T-helper 9 cell (primary cell): ENCODE measurements around the gene PRRG2.
A peak's percentile ranks its signal among the peaks of the same experiment; 100 is the strongest.

Source experiments
- DNase-seq: peaks from one replicate; pipeline ENCODE4 v3.0.0-alpha.2; 2020

Gene PRRG2

DNA sequence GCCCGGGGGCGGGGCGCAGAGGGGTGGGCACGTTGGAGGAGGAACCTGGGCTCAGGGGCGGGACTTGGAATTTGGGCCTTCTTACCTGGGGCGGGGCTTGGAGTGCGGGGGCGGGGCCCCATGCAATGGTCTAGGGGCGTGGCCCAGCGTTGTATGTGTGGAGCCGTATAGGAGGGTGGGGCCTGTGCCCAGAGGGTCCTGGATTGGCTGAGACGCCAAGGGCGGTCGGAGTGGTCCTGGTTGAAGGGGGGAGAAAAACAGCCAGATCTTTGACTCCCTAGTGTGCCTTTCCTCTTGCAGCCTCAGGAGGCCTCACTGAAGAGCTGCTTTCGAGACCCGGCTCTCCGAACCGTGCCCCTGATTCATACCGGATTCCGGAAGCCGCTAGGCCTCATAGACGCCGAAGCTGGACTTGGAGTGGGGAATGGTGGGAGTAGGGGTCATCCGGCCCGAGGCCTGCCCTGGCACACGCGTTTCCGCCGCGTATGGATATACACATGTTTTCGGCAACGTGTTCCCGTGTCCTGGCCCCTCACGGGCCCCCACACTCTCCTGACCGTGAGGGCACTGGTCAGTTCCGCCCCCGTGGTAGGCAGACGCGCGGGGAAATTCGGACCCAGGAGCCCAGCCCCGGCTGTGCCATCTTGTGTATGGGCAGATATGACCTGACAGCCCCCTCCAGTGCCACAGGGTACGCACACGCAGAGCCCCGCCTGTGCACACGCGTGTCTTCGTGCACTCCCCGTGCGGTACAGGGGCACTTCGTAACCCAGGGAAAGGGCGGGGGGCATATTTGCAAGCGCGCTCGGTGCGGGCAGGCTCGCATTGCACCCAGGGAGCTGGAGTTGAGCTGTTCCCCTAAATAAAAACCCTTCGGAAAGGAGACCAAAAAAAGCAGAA is 9.2 kb downstream of the PRRG2 start:
- peak; percentile 92 for DNase-seq

DNA sequence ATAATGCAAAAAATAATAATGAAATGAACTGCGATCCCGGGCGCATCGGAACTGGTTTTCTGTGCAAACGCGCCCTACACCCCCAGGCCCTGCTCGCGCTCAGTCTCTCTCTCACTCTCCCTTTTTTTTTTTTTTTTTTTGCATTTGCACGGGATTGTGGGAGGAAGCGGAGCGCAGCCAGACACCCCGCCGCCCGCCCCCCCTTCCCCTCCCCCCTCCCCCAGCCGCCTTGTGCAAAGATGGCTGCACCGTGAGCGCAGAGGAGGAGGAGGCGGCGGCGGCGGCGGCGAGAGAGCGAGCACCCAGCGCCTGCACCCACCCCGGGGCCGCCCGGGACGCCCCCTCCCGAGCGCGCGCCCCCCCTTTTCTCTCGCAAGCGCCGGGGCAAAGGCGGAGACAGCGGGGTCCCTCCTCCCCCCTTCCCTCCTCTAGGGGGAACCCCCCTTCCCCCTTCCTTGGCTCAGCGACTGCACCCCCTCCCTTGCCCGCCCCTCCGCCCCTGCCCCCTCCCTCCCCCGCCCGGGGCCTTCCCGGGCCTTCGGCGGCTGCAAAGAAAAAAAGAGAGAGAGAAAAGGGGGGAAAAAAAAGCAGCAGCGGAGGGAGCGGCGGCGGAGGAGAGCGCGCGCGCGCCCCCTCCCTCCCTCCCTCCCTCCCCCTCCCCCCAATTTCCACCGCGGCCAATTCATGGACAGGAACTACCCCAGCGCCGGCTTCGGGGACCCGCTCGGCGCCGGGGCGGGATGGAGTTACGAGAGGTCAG is 10.0 kb downstream of the PRRG2 start, which contains the start of gene PRR12:
Gene PRR12, plus strand, starts transcription at position 212 of the 760 bp plus-strand sequence. Its CDS starts 473 bp downstream, at position 685.
- DNase-seq: peak; percentile 67

DNA sequence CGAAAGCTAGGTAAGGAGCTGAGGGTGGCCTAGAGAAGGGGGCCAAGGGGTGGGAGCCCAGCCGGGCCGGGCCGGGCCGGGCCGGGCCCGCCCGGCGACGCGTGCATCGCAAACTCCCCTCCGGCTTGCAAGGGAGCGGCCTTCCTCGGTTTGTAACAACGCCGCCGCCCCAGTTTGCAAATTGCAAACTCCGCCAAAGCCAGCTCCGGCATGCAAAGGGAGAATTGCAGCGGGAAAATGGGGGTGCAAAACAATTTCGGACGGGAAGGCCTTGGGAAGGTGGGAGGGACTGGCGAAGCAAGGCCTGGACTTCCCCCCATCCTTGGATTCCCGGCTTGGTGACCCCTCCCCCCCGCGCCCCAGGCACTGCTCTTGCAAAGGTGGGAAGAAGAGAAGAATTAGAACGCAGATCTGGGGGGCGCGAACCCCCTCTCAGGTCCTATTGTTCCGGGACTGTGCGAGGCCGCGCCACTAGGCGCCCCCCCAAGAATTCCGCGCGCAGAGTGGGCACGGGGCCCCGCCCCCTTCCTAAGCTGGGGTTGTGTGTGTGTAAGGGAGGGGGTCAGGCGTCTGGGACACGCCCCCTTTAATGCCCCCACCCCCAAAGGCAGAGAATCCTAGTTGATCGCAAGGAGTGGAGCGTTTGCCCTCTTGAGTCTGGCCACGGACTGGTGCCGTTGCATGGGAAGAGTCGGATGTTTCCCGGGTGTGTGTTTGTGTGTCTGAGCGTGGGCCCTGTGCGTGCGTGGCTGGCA is 10.8 kb downstream of the PRRG2 start:
- DNase-seq: peak; percentile 29

DNA sequence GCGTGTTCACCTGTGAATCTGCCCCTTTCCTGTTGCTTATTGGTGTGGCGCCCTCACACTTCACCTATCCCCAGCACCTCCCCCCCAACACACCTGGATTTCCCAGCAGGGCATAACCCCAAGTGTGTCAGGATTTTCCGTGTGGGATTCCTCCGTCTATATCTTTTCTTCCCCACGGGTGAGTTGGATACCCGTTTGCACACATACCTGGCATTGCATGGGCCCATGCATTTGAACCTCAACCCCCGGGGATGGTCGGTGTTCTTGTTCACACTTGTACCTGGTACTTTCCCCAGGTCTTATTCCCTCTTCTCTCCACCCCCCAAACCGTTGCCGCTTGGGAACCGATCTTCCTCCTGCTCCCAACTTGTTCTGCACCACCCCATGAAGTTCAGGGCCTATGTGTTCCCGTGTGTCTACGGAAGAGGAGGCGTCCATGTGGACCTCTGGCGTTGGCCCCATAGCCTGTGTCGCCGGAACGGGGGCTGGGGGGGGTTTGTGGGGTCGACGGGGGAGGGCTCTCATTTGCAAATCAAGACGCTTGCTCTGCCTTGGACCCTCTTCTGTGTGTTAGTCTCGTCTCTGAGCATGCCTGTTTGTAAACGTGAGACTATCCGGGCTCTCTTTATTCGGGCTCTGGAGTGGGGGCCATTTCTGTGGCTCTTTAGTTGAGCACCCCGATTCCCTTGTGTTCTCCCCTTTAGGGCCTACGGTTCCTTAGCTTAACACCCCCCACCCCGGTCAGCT is 11.5 kb downstream of the PRRG2 start:
- no peak for DNase-seq

DNA sequence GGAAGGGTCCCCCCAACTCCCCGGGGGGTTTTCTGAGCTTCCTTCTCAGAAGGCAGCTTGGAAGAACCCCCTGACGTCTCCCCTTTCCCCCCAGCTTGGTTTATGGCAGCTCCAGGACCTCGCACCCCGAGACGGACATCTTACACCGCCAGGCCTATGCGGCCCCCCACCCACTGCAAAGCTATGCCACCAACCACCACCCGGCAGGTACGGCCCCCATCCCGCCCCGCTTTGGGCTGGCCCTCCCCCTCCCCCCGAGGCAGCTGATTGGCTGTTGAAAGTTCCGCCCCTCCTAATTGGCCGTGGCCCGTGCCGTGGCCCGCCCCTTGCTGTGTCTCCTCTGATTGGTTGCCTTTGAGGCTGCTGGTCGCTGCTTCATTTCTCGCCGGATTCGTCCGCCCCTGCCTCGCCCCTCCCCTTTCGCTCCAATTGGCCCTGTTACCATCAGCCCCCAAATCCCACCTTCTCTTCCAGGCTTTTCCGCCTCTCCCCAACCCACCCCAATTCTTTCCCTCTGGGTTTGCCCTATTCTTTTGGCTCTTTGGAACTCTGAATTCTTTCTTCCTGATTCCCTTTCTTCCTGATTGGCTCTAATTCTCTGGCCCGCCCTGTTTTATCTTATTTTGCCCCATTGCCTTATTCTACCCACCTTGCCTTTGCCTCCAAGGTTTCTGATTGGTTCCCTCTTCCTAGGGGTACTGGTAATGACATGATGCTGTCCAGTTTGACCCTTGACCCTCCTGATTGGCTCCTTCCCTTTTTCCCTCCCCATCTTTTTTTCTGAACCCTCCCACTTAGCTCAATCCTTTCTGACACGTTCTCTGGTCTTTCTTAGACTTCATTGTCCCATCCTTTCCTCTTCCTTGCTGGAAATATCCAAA is 12.4 kb downstream of the PRRG2 start:
- peak; percentile 88 for DNase-seq

DNA sequence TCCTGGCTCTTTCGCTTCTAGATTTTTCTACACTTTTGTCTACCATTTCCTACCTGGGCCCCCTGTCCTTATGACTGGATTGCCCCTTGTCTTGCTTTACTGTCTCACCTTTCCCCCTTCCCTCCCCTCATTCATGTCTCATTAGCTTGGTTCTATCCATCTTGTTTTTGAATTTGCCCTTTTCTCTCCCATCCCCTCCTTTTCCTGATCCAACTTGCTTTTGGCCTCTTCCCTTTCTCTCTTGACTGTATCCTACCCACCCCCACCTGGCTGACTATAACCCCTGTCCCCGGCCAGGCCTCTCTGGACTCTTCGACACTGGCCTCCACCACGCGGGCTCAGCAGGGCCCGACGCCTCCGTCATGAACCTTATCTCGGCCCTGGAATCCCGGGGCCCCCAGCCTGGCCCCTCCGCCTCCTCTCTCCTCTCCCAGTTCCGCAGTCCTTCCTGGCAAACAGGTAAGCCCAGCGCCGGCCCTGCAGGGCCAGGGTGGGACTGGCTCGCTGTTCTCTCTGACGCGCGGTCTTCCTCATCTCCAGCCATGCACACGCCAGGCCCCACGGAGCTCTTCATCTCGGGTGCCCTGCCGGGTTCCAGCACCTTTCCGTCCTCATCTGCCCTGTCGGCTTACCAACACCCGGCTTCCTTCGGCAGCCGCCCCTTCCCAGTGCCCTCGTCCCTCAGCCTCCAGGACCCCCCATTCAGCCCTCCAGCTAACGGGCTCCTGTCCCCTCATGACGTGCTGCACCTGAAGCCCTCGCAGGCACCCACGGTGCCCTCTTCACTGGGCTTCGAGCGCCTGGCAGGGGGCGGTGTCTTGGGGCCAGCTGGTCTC is 13.3 kb downstream of the PRRG2 start:
- no peak for DNase-seq

DNA sequence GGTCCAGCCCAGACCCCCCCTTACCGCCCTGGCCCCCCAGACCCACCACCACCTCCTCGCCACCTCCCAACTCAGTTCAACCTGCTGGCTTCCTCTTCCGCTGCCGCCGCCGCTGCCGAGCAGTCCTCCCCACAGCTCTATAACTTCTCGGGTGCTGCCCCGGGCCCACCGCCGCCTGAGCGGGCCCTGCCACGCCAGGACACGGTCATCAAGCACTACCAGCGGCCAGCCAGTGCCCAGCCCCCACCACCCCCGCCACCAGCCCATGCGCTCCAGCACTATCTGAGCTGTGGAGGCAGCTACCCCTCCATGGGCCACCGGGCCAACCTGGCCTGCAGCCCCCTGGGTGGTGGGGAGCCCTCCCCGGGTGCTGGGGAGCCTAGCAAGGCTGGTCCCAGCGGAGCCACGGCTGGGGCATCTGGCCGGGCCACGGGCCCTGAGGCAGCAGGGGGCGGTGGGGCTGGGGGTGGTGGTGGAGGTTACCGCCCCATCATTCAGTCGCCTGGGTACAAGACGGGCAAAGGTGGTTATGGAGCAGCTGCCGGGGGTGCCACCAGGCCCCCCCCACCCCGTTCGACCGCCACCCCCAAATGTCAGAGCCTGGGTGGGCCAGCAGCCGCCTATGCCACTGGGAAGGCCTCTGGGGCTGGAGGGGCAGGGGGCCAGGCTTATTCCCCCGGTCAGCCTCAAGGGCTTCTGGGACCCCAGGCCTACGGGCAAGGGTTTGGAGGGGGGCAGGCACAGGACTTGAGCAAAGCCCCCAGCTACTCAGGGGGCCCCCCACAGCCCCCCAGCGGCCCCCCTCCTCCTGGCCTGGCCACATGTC is 14.1 kb downstream of the PRRG2 start:
- DNase-seq: no peak

DNA sequence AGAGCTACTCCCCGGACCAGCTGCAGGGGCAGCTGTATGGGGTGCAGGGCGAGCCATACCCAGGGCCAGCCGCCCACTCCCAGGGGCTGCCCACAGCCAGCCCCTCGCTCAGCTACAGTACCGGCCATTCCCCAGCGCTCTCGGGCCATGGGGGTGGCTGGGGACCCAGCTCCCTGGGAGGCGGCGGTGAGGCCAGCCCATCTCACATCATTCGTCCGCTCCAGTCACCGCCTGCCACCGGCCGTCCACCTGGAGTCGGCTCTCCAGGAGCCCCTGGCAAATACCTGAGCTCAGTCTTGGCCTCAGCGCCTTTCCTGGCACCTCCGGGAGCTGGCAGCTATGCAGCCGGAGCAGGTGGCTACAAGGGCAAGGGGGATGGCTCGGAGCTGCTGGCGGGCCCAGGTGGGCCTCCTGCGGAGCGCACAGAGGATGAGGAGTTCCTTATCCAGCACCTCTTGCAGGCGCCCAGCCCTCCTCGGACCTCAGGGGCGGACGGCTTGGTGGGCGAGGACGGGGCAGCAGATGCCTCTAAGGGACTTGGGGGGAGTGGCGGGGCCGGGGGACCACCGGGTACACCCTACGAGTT is 14.8 kb downstream of the PRRG2 start:
- DNase-seq: no peak

DNA sequence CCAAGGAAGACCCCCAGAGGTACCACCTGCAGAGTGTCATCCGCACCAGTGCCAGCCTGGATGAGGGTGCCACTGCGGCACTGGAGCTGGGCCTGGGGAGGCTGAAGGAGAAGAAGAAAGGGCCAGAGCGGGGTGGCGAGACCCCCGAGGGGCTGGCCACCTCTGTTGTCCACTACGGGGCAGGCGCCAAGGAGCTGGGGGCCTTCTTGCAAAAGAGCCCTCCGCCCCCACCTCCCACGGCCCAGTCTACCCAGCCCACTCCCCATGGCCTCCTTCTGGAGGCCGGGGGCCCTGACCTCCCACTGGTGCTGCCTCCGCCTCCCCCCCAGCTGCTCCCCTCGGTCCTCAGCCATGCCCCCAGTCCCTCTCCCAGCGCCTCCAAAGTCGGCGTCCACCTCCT is 15.3 kb downstream of the PRRG2 start:
- DNase-seq: no peak

DNA sequence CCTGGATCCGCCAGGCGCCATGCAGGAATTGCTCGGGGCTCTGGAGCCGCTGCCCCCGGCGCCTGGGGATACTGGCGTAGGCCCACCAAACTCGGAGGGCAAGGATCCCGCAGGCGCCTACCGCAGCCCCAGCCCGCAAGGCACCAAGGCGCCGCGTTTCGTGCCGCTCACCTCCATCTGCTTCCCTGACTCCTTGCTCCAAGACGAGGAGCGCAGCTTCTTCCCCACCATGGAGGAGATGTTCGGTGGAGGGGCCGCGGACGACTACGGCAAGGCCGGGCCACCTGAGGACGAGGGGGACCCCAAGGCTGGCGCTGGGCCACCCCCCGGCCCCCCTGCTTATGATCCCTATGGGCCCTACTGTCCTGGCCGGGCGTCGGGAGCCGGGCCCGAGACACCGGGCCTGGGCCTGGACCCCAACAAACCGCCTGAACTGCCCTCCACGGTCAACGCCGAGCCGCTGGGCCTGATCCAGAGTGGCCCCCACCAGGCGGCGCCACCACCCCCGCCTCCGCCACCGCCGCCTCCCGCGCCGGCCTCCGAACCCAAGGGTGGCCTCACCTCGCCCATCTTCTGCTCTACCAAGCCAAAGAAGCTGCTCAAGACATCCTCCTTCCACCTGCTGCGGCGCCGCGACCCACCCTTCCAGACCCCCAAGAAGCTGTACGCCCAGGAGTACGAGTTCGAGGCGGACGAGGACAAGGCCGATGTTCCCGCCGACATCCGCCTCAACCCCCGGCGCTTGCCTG is 16.0 kb downstream of the PRRG2 start:
- DNase-seq: no peak

DNA sequence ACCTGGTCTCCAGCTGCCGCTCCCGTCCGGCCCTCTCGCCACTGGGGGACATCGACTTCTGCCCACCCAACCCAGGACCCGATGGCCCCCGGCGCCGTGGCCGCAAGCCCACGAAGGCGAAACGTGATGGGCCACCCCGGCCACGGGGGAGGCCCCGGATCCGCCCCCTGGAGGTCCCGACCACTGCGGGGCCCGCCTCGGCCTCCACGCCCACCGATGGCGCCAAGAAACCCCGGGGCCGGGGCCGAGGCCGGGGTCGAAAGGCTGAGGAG is 16.5 kb downstream of the PRRG2 start:
- no peak for DNase-seq

DNA sequence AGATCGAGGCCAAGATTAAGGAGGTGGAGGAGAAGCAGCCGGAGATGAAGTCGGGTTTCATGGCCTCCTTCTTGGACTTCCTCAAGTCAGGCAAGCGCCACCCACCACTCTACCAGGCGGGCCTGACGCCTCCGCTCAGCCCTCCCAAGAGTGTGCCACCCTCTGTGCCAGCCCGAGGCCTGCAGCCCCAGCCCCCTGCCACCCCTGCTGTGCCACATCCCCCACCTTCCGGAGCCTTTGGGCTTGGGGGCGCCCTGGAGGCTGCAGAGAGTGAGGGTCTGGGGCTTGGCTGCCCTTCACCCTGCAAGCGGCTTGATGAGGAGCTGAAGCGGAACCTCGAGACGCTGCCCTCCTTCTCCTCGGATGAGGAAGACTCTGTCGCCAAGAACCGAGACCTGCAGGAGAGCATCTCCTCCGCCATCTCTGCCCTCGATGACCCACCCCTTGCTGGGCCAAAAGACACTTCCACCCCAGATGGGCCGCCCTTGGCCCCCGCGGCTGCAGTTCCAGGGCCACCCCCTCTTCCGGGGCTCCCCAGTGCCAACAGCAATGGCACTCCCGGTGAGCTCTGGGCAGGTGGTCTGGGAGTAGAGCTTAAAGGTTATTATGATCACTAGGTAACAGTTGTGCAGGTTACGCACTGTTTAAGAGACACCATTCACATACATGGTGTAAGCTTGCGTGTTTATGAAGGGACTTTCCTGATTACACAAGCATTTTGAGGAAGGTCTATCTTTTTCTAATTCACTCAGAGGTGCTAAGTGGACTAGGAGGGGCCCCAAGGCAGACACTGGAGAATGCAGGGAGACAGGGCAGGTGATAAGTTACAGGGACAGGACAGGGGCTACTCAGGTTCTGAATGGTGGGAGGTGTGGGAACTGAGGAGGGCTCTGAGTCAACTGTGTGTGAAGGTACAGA is 18.5 kb downstream of the PRRG2 start:
- DNase-seq: no peak

DNA sequence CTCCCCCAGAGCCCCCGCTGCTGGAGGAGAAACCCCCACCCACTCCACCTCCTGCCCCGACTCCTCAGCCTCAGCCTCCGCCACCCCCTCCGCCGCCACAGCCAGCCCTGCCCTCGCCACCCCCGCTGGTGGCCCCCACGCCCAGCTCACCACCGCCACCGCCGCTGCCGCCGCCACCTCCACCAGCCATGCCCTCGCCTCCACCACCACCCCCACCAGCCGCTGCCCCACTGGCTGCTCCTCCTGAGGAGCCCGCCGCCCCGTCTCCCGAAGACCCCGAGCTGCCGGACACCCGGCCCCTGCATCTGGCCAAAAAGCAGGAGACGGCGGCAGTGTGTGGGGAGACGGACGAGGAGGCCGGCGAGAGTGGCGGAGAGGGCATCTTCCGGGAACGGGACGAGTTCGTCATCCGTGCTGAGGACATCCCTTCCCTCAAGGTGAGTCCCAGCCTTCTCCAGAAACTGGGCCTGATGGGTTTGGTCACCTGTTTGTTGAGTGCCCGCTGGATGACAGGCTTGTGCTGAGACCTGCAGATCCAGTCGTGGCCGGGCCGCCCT is 20.4 kb downstream of the PRRG2 start:
- DNase-seq: no peak

DNA sequence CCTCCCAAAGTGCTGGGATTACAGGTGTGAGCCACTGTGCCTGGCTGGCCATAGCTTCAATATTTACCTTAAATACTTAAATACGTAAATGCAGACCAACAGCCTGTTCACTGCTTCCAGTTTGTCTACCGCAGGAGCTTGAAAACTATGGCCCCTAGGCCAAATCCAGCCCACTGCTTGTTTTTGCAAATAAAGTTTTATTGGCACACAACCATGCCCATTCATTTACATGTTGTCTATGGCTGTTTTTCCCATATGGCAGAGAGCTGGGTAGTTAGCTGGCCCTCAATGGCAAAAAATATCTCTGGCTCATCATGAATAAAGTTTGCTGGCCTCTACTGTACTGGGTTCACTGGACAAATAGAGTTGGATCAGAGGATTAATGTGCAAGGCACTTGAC is 21.7 kb downstream of the PRRG2 start:
- no peak for DNase-seq

DNA sequence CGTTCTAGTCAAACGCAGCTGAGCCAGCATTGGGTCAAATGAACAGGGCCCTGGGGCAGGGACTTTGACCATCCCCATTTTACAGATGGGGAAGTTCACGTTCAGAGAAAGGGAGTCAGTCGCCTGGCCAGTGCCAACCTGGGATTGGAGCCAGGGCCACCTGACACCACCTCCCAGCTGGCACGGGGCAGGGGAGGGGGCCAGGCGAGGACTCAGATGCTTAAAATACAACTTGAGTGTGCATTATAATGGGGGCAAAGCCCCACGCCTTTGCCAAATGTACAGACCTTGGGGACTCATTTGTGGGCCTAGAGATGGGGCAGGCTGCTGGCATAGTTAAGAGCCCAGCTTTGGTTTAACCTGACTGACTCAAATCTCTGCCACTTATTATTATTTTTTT is 24.5 kb downstream of the PRRG2 start:
- no peak for DNase-seq

DNA sequence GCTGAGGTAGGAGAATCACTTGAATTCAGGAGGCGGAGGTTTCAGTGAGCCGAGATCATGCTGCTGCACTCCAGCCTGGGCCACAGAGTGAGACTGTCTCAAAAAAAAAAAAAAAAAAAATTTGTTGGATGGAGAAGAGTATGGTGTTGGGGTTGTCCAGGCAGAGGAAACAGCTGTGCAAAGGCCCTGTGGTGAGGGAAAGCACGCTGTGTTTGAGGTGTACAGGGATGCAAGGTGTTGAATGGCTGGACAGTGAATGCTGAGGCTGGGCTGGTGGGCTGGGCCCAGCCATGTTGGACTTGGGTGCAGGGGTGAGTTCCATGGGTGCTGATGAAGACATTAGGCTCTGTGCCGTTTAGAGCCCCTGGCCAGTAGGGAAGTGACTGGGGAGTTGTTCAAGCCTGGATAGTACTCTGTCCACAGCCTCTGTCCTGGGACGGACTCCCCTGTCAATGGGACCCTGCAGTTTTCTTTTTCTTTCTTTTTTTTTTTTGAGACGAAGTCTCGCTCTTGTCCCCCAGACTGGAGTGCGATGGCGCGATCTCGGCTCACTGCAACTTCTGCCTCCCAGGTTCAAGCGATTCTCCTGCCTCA is 28.5 kb downstream of the PRRG2 start:
- DNase-seq: no peak

DNA sequence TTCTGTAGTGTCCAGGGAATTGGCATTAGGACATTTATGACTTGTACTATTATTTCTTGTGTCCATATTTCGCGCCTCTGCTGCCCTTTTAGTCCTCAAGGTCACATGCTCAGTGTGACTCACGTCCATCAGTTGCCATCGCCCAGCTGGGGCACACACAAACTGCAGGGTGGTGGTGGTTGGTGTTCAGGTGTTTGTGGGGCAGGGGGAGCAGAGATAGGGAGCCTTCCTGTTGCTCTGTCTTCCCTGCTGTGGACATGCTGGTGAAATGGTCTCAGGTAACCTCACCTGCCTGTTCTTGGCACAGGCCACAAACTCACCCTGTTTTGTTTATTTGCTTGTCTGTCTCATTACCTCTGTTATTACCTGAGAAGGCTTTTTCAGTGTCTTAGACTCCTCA is 32.3 kb downstream of the PRRG2 start:
- DNase-seq: no peak
